ENCODE data around the gene ZNF354C. TPM values are rescaled to one million over a fixed set of nuclear protein-coding genes. Genes with fewer than 3 reads are reported as not detected.

ZNF354C gene
- total RNA-seq, 1 donor from 2014 or later: 29.8 TPM

DNA sequence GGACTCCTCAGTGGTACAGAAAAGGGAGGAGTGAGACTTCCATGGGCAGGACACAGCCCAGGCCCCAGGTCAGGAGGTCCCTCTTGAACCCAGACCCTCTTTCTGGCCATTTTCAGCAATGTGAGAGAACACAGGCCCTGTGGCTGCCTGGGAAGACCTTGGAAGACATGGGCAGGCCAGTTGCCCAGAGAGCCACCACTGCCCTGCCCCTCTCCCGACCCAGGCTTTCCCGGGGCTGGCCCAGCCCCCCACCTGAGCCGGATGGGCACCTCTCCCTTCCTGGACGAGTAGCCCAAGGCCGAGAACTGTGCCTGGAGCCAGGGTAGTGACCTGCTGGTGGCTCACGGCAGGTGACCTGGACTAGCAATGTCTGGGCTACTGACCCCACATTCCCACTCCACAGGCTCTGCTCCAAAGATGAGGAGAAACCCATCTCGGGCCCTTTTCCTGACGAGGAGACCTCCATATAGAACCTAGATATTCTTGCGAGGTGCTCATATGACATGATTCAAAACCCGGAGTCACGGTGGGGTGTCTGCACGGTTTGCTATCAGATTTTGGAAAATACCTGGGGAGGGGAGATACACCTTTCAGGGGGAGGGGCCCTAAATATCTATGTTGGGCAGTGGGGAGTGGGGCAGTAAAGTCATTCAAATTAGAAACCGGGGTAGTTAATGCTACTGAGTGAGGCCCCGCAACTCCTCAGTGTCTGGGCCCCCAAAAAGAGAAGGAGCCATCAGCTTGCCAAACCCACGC is 59.4 kb downstream of the ZNF354C start:
- no peak overlapping the region for H3K4me2 ChIP-seq
- no peaks in the 10 kb centered on the region for H3K9me3 ChIP-seq (ENCODE audit: low read depth)

DNA sequence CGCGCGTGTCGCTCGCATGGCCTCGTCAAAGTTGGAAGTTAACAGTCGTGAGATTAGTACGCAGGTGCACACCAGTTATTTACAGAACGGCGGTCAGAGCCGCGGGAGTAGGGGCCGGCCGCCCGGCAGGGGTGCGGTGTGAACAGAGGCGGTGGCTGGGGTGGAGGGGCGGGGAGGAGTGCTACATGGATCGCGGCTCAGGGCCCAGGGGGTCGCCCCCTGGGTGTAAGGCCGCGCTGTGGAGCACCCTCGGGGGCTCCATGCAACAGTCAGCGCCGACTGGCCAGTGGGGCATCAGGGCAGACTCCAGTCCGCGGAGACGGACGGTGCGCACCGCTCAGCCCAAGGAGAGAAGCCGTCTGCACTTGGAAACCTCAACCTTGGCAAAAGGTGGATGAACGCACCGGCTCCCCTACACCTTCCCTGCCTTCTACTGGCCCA is 60.3 kb downstream of the ZNF354C start:
- Mint-ChIP-seq H3K27me3 (ENCODE audit: insufficient read depth, low read depth) (peaks cover 6% of the 10 kb centered on the region), H3K4me3 (no peak overlapping the region), H3K4me1 (no peaks in the 10 kb centered on the region), H3K9me3 (peaks cover 39% of the 10 kb centered on the region), H3K27ac (no peak overlapping the region), H3K36me3 (peaks cover 3% of the 10 kb centered on the region)
- TF ChIP-seq EZH2 (IDR thresholded peaks at IDR 0.05) (no peak), EZH2phosphoT487 (IDR thresholded peaks at IDR 0.05) (no peak)
- TF ChIP-seq, protein P1, sequence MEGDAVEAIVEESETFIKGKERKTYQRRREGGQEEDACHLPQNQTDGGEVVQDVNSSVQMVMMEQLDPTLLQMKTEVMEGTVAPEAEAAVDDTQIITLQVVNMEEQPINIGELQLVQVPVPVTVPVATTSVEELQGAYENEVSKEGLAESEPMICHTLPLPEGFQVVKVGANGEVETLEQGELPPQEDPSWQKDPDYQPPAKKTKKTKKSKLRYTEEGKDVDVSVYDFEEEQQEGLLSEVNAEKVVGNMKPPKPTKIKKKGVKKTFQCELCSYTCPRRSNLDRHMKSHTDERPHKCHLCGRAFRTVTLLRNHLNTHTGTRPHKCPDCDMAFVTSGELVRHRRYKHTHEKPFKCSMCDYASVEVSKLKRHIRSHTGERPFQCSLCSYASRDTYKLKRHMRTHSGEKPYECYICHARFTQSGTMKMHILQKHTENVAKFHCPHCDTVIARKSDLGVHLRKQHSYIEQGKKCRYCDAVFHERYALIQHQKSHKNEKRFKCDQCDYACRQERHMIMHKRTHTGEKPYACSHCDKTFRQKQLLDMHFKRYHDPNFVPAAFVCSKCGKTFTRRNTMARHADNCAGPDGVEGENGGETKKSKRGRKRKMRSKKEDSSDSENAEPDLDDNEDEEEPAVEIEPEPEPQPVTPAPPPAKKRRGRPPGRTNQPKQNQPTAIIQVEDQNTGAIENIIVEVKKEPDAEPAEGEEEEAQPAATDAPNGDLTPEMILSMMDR (IDR thresholded peaks at IDR 0.05): no peak
- no peaks in the 10 kb centered on the region for H3K4me1 ChIP-seq
- H2AFZ ChIP-seq (replicated peaks): no peak overlapping the region
- no peaks in the 10 kb centered on the region for H3F3A ChIP-seq (ENCODE audit: low read depth)
- H3K27me3 ChIP-seq: no peaks in the 10 kb centered on the region
- no peak overlapping the region for H3K27ac ChIP-seq
- H3K4me2 ChIP-seq: no peak overlapping the region
- no peak for DNase-seq (ENCODE audit: low spot score)
- H4K20me1 ChIP-seq (ENCODE audit: low read depth): no peaks in the 10 kb centered on the region
- no peaks in the 10 kb centered on the region for H3K36me3 ChIP-seq
- no peak overlapping the region for H3K4me3 ChIP-seq
- no peaks in the 10 kb centered on the region for H3K79me2 ChIP-seq (ENCODE audit: low read depth)
- H3K9me3 ChIP-seq (ENCODE audit: low read depth): no peaks in the 10 kb centered on the region
- no peak overlapping the region for H3K9ac ChIP-seq

More for the DNA sequence above, 59.4 kb downstream of the ZNF354C start:
- TF ChIP-seq EZH2phosphoT487 (IDR thresholded peaks at IDR 0.05) (no peak), EZH2 (IDR thresholded peaks at IDR 0.05) (no peak)
- TF ChIP-seq, protein P1 (IDR thresholded peaks at IDR 0.05): no peak
- Mint-ChIP-seq H3K27me3 (ENCODE audit: insufficient read depth, low read depth) (peaks cover 6% of the 10 kb centered on the region), H3K9me3 (peaks cover 45% of the 10 kb centered on the region), H3K4me1 (no peaks in the 10 kb centered on the region), H3K27ac (no peak overlapping the region), H3K4me3 (no peak overlapping the region), H3K36me3 (peaks cover 3% of the 10 kb centered on the region)
- H3F3A ChIP-seq (ENCODE audit: low read depth): no peaks in the 10 kb centered on the region
- H3K4me1 ChIP-seq: no peaks in the 10 kb centered on the region
- no peak for DNase-seq (ENCODE audit: low spot score)
- no peak overlapping the region for H3K27ac ChIP-seq
- H3K36me3 ChIP-seq: no peaks in the 10 kb centered on the region
- no peaks in the 10 kb centered on the region for H3K27me3 ChIP-seq
- no peaks in the 10 kb centered on the region for H3K79me2 ChIP-seq (ENCODE audit: low read depth)
- H3K9ac ChIP-seq: no peak overlapping the region
- H2AFZ ChIP-seq (replicated peaks): no peak overlapping the region
- H3K4me3 ChIP-seq: no peak overlapping the region
- H4K20me1 ChIP-seq (ENCODE audit: low read depth): no peaks in the 10 kb centered on the region

DNA sequence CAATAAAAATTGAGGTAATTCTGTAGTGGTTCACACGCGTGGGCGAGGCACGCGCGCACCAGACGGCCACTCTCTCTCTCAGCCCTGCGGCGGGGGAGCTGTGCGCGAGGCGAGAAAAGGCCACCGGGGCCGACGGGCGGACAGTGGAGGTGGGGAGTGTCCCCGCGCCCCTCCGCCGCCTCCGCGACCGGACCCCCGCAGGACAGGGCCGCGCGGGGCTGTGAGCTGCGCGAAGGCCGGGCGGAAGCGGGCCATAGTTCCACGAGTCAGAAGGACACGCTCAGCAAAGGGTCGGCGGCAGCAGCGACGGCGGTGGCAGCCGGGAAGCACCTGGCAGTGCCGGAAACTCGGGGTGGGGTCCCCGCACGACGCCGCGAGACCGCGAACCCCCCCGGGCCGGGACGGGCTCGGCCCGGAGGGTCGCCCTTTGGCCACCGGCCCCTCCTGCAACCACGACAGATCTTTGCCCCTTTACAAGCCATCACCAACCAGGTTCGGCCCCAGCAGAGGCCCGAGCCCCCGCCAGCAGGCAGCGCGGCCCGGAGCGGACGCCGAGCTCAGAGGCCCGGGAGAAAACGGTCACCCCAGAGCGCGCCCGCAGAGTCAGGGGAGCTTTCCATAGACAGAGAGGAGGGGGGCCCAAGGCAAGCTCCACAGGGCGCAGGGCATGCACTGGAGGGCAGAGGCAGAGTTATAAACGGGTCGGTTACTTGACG is 60.9 kb downstream of the ZNF354C start:
- H2AFZ ChIP-seq (replicated peaks): no peak overlapping the region
- H3K4me1 ChIP-seq: no peaks in the 10 kb centered on the region
- no peak overlapping the region for H3K4me3 Mint-ChIP-seq
- H3K36me3 ChIP-seq: no peaks in the 10 kb centered on the region
- no peak overlapping the region for H3K9ac ChIP-seq
- no peaks in the 10 kb centered on the region for H3F3A ChIP-seq (ENCODE audit: low read depth)
- no peaks in the 10 kb centered on the region for H3K27me3 ChIP-seq
- no peaks in the 10 kb centered on the region for H3K4me1 Mint-ChIP-seq
- H3K4me3 ChIP-seq: no peak overlapping the region
- peaks cover 39% of the 10 kb centered on the region for H3K9me3 Mint-ChIP-seq
- no peaks in the 10 kb centered on the region for H4K20me1 ChIP-seq (ENCODE audit: low read depth)
- no peak overlapping the region for H3K27ac Mint-ChIP-seq
- no peak overlapping the region for H3K27ac ChIP-seq
- peaks cover 3% of the 10 kb centered on the region for H3K36me3 Mint-ChIP-seq
- no peaks in the 10 kb centered on the region for H3K79me2 ChIP-seq (ENCODE audit: low read depth)
- H3K27me3 Mint-ChIP-seq (ENCODE audit: insufficient read depth, low read depth): peaks cover 6% of the 10 kb centered on the region
- no peaks in the 10 kb centered on the region for H3K9me3 ChIP-seq (ENCODE audit: low read depth)
- no peak for TF ChIP-seq EZH2 (IDR thresholded peaks at IDR 0.05)
- TF ChIP-seq EZH2phosphoT487 (IDR thresholded peaks at IDR 0.05): no peak
- TF ChIP-seq, protein P1 (IDR thresholded peaks at IDR 0.05): no peak
- no peak for DNase-seq (ENCODE audit: low spot score)
- H3K4me2 ChIP-seq: no peak overlapping the region

All from neural progenitor cell (in vitro differentiated cells).